MM.1S (cell line): ENCODE measurements around the gene NELL1.

Experiments
- CTCF ChIP-seq: fragments of 300-600 bp; sonication (generic); IDR thresholded peaks from 2 replicates; pipeline ENCODE4 v1.5.1; 2016; ENCODE audit warnings: antibody characterized with exemption, low read length, mixed read lengths
- EZH2phosphoT487 ChIP-seq: fragments of 300-600 bp; sonication (generic); IDR thresholded peaks from 2 replicates; pipeline ENCODE4 v1.6.1; 2018; ENCODE audit warnings: antibody characterized with exemption, low read length

- TF ChIP-seq CTCF (no peak), EZH2phosphoT487 (no peak)
Measured at GRCh38 chr11:20844630-20845029, 175.2 kb downstream of the NELL1 start.
